Endothelial cell of umbilical vein (primary cell): Measurements from ENCODE around the gene ADARB1. TPM values are rescaled to one million over a fixed set of nuclear protein-coding genes. Genes with fewer than 3 reads are reported as not detected.

ENCODE experiments used
- BruUV-seq: library from RNA; stranded (reverse); fragments of 400-500 nt; replicated peaks from 2 replicates; lab custom pipeline; 2021; lab: Mats Ljungman, UMichigan
- CTCF ChIA-PET: fragments of 300-600, 350-600 bp; sonication (Branson Sonifier 250); formaldehyde crosslinking; loops from one replicate; lab custom pipeline; 2021; ENCODE audit warnings: antibody characterized with exemption, inconsistent platforms; lab: Charles Lee
- POLR2A ChIA-PET: fragments of 300-600, 350-600 bp; sonication (Branson Sonifier 250); formaldehyde crosslinking; loops from one replicate; lab custom pipeline; 2021; ENCODE audit warnings: antibody characterized with exemption, inconsistent platforms; lab: Charles Lee
- DNase-seq: peaks from one replicate; pipeline ENCODE4 v3.0.0-alpha.2; 2011; ENCODE audit warnings: low read depth, low spot score
- FAIRE-seq: peaks from 2 replicates; lab custom pipeline; 2011; peaks lifted over from hg19 to GRCh38; lab: Jason Lieb, UNC
- H2AFZ ChIP-seq: 2 replicates; pipeline ENCODE4 v1.6.0; 2012; ENCODE audit warnings: low read depth, low read length, control low read depth, inconsistent platforms
- H3K27ac ChIP-seq: 2 replicates; pipeline ENCODE4 v1.5.1; 2011; ENCODE audit warnings: low read depth, mild to moderate bottlenecking, control low read depth, low read length, moderate library complexity; ENCODE audit not compliant: insufficient read depth
- H3K27me3 ChIP-seq, 2 experiments: 2 replicates each; pipeline versions ENCODE4 v1.6.0 to v1.6.1; 2011; ENCODE audit warnings: low read length in 2 of 2, mixed read lengths in 1 of 2; ENCODE audit not compliant: control insufficient read depth in 2 of 2, insufficient read depth in 2 of 2
- H3K36me3 ChIP-seq, 2 experiments: 2 replicates in 1 of 2; 3 replicates in 1 of 2; pipeline ENCODE4 v1.5.1; 2011; ENCODE audit warnings: low read length in 2 of 2, mild to moderate bottlenecking in 1 of 2, moderate library complexity in 1 of 2; ENCODE audit not compliant: control insufficient read depth in 2 of 2, insufficient read depth in 2 of 2; ENCODE audit errors: extremely low read depth in 1 of 2
- H3K4me1 ChIP-seq: 3 replicates; pipeline ENCODE4 v1.5.1; 2011; ENCODE audit warnings: mild to moderate bottlenecking, low read length; ENCODE audit not compliant: control insufficient read depth, insufficient read depth; ENCODE audit errors: extremely low read depth
- H3K4me2 ChIP-seq: 2 replicates; pipeline ENCODE4 v1.6.1; 2011; ENCODE audit warnings: low read length, control low read depth, mixed read lengths; ENCODE audit not compliant: insufficient read depth
- H3K4me3 ChIP-seq, 3 experiments: fragments of 200-600 bp in 1 of 3; sonication (generic), shearing (Covaris generic) in 1 of 3; replicated peaks in 1 of 3; 2 replicates each; pipeline ENCODE4 v1.5.1; 2011 to 2016; ENCODE audit warnings: control low read depth in 3 of 3, low read length in 3 of 3, mild to moderate bottlenecking in 2 of 3, inconsistent platforms in 1 of 3, low read depth in 1 of 3, moderate library complexity in 1 of 3; ENCODE audit not compliant: insufficient read depth in 1 of 3
- H3K79me2 ChIP-seq: 2 replicates; pipeline ENCODE4 v1.6.0; 2012; ENCODE audit warnings: low read length, inconsistent platforms; ENCODE audit not compliant: control insufficient read depth, insufficient read depth
- H3K9ac ChIP-seq: replicated peaks from 2 replicates; pipeline ENCODE3; 2011; ENCODE audit warnings: low read length, control low read depth; ENCODE audit not compliant: insufficient read depth; ENCODE audit errors: extremely low read depth
- H3K9me1 ChIP-seq: replicated peaks from 3 replicates; pipeline ENCODE4 v1.6.0; 2011; ENCODE audit warnings: mild to moderate bottlenecking, low read length; ENCODE audit not compliant: control insufficient read depth, insufficient read depth; ENCODE audit errors: extremely low read depth
- H3K9me3 ChIP-seq: replicated peaks from 2 replicates; pipeline ENCODE4 v1.5.1; 2012; ENCODE audit warnings: low read length, inconsistent platforms; ENCODE audit not compliant: control insufficient read depth, insufficient read depth
- H4K20me1 ChIP-seq: replicated peaks from 2 replicates; pipeline ENCODE3; 2011; ENCODE audit warnings: mild to moderate bottlenecking, low read length; ENCODE audit not compliant: control insufficient read depth, insufficient read depth; ENCODE audit errors: extremely low read depth
- EZH2 ChIP-seq: IDR thresholded peaks from 2 replicates; pipeline ENCODE4 v1.6.1; 2012; ENCODE audit warnings: borderline replicate concordance, low read depth, mild to moderate bottlenecking, moderate library complexity, low read length, inconsistent platforms; ENCODE audit not compliant: severe bottlenecking
- FOS ChIP-seq: IDR thresholded peaks from 2 replicates; pipeline ENCODE4 v1.6.1; 2011; ENCODE audit warnings: mild to moderate bottlenecking, low read length, moderate library complexity, borderline replicate concordance; ENCODE audit not compliant: insufficient read depth
- GATA2 ChIP-seq: IDR thresholded peaks from 2 replicates; pipeline ENCODE4 v1.7.0; 2011; ENCODE audit warnings: low read depth, mild to moderate bottlenecking, moderate library complexity, mixed read lengths, low read length; ENCODE audit not compliant: insufficient read length, insufficient read depth
- JUN ChIP-seq: IDR thresholded peaks from 2 replicates; pipeline ENCODE4 v1.6.1; 2011; ENCODE audit warnings: borderline replicate concordance, low read depth; ENCODE audit not compliant: insufficient read length, insufficient read depth
- MYC ChIP-seq: IDR thresholded peaks from one replicate; pipeline ENCODE4 v1.6.1; 2011; ENCODE audit warnings: mild to moderate bottlenecking, low read depth, low read length
- POLR2A ChIP-seq: IDR thresholded peaks from 2 replicates; pipeline ENCODE4 v1.6.1; 2012; ENCODE audit warnings: low read depth, mild to moderate bottlenecking, control low read depth, low read length
- POLR2AphosphoS5 ChIP-seq: IDR thresholded peaks from 2 replicates; pipeline ENCODE4 v1.6.1; 2012; ENCODE audit warnings: low read depth, mild to moderate bottlenecking, control low read depth, low read length, moderate library complexity; ENCODE audit not compliant: insufficient read depth
- dilution Hi-C: fragments of 300-500 bp; cut with MboI; formaldehyde crosslinking; loops from one replicate; pipeline ENCODE4 v1.15.0; 2019; ENCODE audit warnings: low sequenced_read_pairs; ENCODE audit not compliant: extremely low pct_ligation_motif_present
- intact Hi-C: fragments of 100-400 bp; cut with micrococcal nuclease; formaldehyde crosslinking; loops from one replicate; pipeline ENCODE4 v1.10.0; 2022
- polyA plus RNA-seq, 4 experiments: library from polyadenylated mRNA; depleted of rRNA in 3 of 4; stranded (reverse) in 3 of 4; unstranded in 1 of 4; fragments of >200 nt; gene quantifications; 2 replicates each; pipeline versions ENCODE4 v1.2.1 to v1.2.3, GENCODE V29; 2011 to 2012; ENCODE audit warnings: missing spikeins in 1 of 4
- total RNA-seq: library from RNA; stranded (reverse); gene quantifications from 2 replicates; pipeline ENCODE4 v1.2.3, GENCODE V29; 2021
- TF ChIP-seq, protein P1 (sequence below), 2 donors: IDR thresholded peaks; 1 replicate in 1 of 2; 2 replicates in 1 of 2; pipeline ENCODE4 v1.5.1; 2011; ENCODE audit warnings: low read length in 2 of 2, mild to moderate bottlenecking in 2 of 2, moderate library complexity in 2 of 2, control low read depth in 1 of 2, inconsistent platforms in 1 of 2, low read depth in 1 of 2; ENCODE audit not compliant: insufficient read depth in 1 of 2; ENCODE audit errors: extremely low read depth in 1 of 2

Gene ADARB1
- total and polyA plus RNA-seq, 2 donors (not counting 3 experiments of a cell fraction or from before 2014, with no cell fraction given): 32.5 to 54.3 TPM

DNA sequence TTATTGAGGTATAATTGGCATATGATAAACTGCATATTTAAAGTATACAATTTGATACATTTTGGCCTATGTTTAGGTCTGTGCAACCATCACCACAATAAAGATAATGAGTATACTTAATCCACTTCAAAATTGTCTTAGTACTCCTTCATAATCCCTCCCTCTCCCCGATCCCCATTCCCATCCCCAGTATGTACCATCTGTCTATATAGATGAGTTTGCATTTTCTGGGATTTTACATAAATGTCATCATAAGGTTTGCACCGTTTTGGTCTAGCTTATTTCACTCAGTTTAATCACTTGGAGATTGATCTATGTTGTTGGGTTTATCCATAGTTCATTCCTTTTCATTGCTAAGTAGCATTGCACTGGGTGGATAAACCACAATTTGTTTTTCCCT, 139.0 kb downstream of the ADARB1 start:
- CTCF ChIA-PET: interaction anchor here (1.6 kb wide), 1 partner anchor 7 kb away, joined by 3 read pairs; no protein-coding TSS in a partner anchor
- no TSS peak for BruUV-seq
- no peaks in the 10 kb centered on the region for H4K20me1 ChIP-seq

DNA sequence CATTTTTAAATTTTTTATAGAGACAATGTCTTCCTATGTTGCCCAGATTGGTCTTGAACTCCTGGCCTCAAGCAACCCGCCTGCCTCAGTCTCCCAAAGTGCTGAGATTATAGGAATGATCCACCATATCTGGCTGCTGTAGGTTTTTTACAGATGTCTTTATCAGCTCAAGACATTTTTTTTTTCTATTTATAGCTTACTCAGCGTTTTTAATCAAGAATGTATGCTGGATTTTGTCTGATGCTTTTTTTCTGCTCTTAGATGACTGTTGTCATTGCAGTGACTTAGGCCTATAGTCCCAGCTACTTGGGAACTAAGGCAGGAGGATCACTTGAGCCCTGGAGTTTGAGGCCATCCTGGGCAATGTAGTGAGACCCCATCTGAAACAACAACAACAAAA, 140.8 kb downstream of the ADARB1 start:
- Histone ChIP-seq H3K4me2 (no peak overlapping the region), H3K79me2 (no peaks in the 10 kb centered on the region), H3K4me1 (no peaks in the 10 kb centered on the region), H3K4me3 (no peak overlapping the region), H3K9ac (no peak overlapping the region), H3K36me3 (peaks cover 0 to 10% of the 10 kb centered on the region in 2 experiments), H3K9me1 (no peaks in the 10 kb centered on the region), H4K20me1 (no peaks in the 10 kb centered on the region), H3K9me3 (no peaks in the 10 kb centered on the region), H3K27me3 (no peaks in the 10 kb centered on the region), H2AFZ (no peak overlapping the region), H3K27ac (no peak overlapping the region)
- DNase-seq (no peak), FAIRE-seq (peak; percentile 52)
- CTCF ChIA-PET: no interaction called here
- TF ChIP-seq, protein P1, sequence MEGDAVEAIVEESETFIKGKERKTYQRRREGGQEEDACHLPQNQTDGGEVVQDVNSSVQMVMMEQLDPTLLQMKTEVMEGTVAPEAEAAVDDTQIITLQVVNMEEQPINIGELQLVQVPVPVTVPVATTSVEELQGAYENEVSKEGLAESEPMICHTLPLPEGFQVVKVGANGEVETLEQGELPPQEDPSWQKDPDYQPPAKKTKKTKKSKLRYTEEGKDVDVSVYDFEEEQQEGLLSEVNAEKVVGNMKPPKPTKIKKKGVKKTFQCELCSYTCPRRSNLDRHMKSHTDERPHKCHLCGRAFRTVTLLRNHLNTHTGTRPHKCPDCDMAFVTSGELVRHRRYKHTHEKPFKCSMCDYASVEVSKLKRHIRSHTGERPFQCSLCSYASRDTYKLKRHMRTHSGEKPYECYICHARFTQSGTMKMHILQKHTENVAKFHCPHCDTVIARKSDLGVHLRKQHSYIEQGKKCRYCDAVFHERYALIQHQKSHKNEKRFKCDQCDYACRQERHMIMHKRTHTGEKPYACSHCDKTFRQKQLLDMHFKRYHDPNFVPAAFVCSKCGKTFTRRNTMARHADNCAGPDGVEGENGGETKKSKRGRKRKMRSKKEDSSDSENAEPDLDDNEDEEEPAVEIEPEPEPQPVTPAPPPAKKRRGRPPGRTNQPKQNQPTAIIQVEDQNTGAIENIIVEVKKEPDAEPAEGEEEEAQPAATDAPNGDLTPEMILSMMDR (IDR thresholded peaks at IDR 0.05; ENCODE audit: extremely low read depth in 1 of 2, insufficient read depth in 1 of 2, low read depth in 1 of 2, low read length in 2 of 2): no peak
- TF ChIP-seq JUN (no peak), POLR2A (no peak)
- intact Hi-C loops: no loop called here
- dilution Hi-C loops: no loop called here
- POLR2A ChIA-PET: no interaction called here
- no TSS peak for BruUV-seq

More for the DNA sequence above, 139.0 kb downstream of the ADARB1 start:
- Histone ChIP-seq H3K4me1 (no peaks in the 10 kb centered on the region), H3K27me3 (no peaks in the 10 kb centered on the region), H3K36me3 (peaks cover 0 to 10% of the 10 kb centered on the region in 2 experiments), H3K27ac (no peak overlapping the region), H2AFZ (no peak overlapping the region), H3K9me1 (no peaks in the 10 kb centered on the region), H3K4me3 (no peak overlapping the region), H3K4me2 (no peak overlapping the region), H3K79me2 (no peaks in the 10 kb centered on the region), H3K9me3 (no peaks in the 10 kb centered on the region), H3K9ac (no peak overlapping the region)
- TF ChIP-seq JUN (no peak), POLR2AphosphoS5 (no peak), EZH2 (no peak), MYC (no peak), GATA2 (no peak), FOS (no peak)
- TF ChIP-seq, protein P1 (IDR thresholded peaks at IDR 0.05; ENCODE audit: extremely low read depth in 1 of 2, insufficient read depth in 1 of 2, low read depth in 1 of 2, low read length in 2 of 2): no peak
- intact Hi-C loops (no loop called here), dilution Hi-C loops (no loop called here)
- FAIRE-seq (no peak), DNase-seq (no peak)
- POLR2A ChIA-PET: no interaction called here
